Measurements from ENCODE around the gene FCN3. TPM values are rescaled to one million over a fixed set of nuclear protein-coding genes. Genes with fewer than 3 reads are reported as not detected.

The FCN3 gene
- polyA plus RNA-seq, 2 of the 4 experiments (the other 2 are of a cell fraction): not detected

DNA sequence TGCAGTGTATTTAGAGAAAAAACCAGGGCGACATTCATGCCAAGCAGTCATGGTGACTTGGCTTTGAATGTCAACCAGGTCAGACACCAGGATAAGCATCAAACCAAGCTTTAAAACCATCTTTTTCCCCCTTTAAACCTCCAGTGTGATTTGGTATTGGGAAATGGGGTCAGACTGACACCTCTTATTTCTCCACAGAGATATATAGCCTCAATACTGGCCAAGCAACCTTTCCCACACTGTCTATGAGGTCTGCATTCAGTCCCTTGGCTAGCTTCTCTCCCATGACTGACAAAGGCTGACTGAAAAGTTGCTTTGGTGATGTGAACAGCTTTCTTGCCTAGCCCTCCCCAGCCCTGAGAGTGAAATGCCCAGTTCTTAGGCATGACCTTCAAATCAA, 39.5 kb upstream of the FCN3 start:
- TF ChIP-seq RAD21 (conservative IDR thresholded peaks at IDR 0.05 in 1 of 2, IDR thresholded peaks at IDR 0.05 in 1 of 2): no peak
- no peak for TF ChIP-seq POLR2A (IDR thresholded peaks at IDR 0.05; ENCODE audit: low read length)
- TF ChIP-seq, protein P1, sequence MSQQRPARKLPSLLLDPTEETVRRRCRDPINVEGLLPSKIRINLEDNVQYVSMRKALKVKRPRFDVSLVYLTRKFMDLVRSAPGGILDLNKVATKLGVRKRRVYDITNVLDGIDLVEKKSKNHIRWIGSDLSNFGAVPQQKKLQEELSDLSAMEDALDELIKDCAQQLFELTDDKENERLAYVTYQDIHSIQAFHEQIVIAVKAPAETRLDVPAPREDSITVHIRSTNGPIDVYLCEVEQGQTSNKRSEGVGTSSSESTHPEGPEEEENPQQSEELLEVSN (IDR thresholded peaks at IDR 0.05; ENCODE audit: borderline replicate concordance, low read depth): no peak
- TF ChIP-seq, protein P2, sequence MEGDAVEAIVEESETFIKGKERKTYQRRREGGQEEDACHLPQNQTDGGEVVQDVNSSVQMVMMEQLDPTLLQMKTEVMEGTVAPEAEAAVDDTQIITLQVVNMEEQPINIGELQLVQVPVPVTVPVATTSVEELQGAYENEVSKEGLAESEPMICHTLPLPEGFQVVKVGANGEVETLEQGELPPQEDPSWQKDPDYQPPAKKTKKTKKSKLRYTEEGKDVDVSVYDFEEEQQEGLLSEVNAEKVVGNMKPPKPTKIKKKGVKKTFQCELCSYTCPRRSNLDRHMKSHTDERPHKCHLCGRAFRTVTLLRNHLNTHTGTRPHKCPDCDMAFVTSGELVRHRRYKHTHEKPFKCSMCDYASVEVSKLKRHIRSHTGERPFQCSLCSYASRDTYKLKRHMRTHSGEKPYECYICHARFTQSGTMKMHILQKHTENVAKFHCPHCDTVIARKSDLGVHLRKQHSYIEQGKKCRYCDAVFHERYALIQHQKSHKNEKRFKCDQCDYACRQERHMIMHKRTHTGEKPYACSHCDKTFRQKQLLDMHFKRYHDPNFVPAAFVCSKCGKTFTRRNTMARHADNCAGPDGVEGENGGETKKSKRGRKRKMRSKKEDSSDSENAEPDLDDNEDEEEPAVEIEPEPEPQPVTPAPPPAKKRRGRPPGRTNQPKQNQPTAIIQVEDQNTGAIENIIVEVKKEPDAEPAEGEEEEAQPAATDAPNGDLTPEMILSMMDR (IDR thresholded peaks at IDR 0.05): no peak
- TF ChIP-seq, protein P3, sequence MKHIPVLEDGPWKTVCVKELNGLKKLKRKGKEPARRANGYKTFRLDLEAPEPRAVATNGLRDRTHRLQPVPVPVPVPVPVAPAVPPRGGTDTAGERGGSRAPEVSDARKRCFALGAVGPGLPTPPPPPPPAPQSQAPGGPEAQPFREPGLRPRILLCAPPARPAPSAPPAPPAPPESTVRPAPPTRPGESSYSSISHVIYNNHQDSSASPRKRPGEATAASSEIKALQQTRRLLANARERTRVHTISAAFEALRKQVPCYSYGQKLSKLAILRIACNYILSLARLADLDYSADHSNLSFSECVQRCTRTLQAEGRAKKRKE (CRISPR knock-in tag; IDR thresholded peaks at IDR 0.05; ENCODE audit: low read depth): no peak
- TF ChIP-seq FOSL2 (IDR thresholded peaks at IDR 0.05): no peak
- TF ChIP-seq FOSL2 (CRISPR knock-in tag; IDR thresholded peaks at IDR 0.05): no peak
- TF ChIP-seq HOXB13 (CRISPR knock-in tag; IDR thresholded peaks at IDR 0.05; ENCODE audit: low read depth): no peak
- TF ChIP-seq KDM5A (IDR thresholded peaks at IDR 0.05): no peak
- no peak for TF ChIP-seq RFX5 (IDR thresholded peaks at IDR 0.05)
- TF ChIP-seq HDAC2 (IDR thresholded peaks at IDR 0.05): no peak
- TF ChIP-seq MYC (IDR thresholded peaks at IDR 0.05; ENCODE audit: borderline replicate concordance, low read length): no peak
- no peak for TF ChIP-seq NPAS2 (CRISPR knock-in tag; IDR thresholded peaks at IDR 0.05; ENCODE audit: borderline replicate concordance)
- Histone ChIP-seq H3K4me2 (no peak overlapping the region), H3K4me3 (no peak overlapping the region), H3K27ac (no peak overlapping the region), H3K4me1 (peaks cover 13% of the 10 kb centered on the region), H3K9me3 (no peaks in the 10 kb centered on the region)
- FAIRE-seq (no peak), DNase-seq (ENCODE audit: low read depth in 1 of 2, low spot score in 1 of 2) (no peak), ATAC-seq (no peak)
- CTCF ChIA-PET: interaction anchor here (1.0 to 7.9 kb wide), 8 partner anchors 10 to 255 kb away, joined by 3 to 66 read pairs (median 6); partner anchors contain the start of gene AHDC1
- 100% methylated on average over 1 of the region's 1 CpG for WGBS (ENCODE audit: missing lambda C conversion rate)
- POLR2A ChIA-PET: no interaction called here

DNA sequence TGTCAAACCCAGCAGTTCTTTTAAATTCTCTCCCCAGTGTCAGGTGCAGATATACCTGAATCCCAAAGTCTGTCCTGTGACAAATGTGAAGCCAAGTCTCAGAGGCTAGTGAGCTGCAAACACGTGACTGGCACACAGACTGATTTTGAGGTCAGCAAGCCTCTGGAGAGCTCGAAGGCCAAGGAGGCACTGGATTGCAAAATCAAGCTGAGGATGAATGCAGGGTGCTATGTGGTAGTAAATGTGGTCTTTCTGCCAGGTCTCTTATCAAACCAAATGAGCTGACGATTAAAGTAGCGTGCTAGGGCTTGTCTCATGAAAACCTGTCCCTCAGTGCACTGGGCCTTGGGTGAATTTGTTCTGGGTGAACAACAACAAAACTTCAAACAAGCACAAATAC, 38.4 kb upstream of the FCN3 start:
- H3K4me1 ChIP-seq: peaks cover 2% of the 10 kb centered on the region
- H3K4me2 ChIP-seq: no peak overlapping the region
- FAIRE-seq: no peak
- CTCF ChIA-PET: interaction anchor here (0.8 to 7.9 kb wide), 7 partner anchors 17 to 256 kb away, joined by 3 to 66 read pairs (median 5); partner anchors contain the start of gene AHDC1
- no peak overlapping the region for H3K27ac ChIP-seq
- no peaks in the 10 kb centered on the region for H3K9me3 ChIP-seq
- DNase-seq (ENCODE audit: low read depth in 1 of 2, low spot score in 1 of 2): no peak
- no peak overlapping the region for H3K4me3 ChIP-seq
- POLR2A ChIA-PET: no interaction called here
- WGBS (ENCODE audit: missing lambda C conversion rate): 95% methylated on average over 4 of the region's 4 CpGs
- no peak for ATAC-seq
- TF ChIP-seq ZNF302 (CRISPR knock-in tag; IDR thresholded peaks at IDR 0.05) (no peak), RAD21 (conservative IDR thresholded peaks at IDR 0.05 in 1 of 2, IDR thresholded peaks at IDR 0.05 in 1 of 2) (no peak), HOXA7 (CRISPR knock-in tag; IDR thresholded peaks at IDR 0.05) (no peak), EHF (CRISPR knock-in tag; IDR thresholded peaks at IDR 0.05) (no peak), HEYL (CRISPR knock-in tag; IDR thresholded peaks at IDR 0.05) (no peak), PHF8 (IDR thresholded peaks at IDR 0.05; ENCODE audit: borderline replicate concordance, low read depth) (no peak), RCOR1 (IDR thresholded peaks at IDR 0.05; ENCODE audit: low read depth, low read length) (no peak), NR3C1 (IDR thresholded peaks at IDR 0.05) (no peak), TFCP2L1 (CRISPR knock-in tag; IDR thresholded peaks at IDR 0.05) (no peak), EHMT2 (IDR thresholded peaks at IDR 0.05; ENCODE audit: low read depth) (no peak), SMC3 (IDR thresholded peaks at IDR 0.05) (no peak), KDM5A (IDR thresholded peaks at IDR 0.05) (no peak), POLR2A (IDR thresholded peaks at IDR 0.05; ENCODE audit: low read length) (no peak), CEBPB (IDR thresholded peaks at IDR 0.05) (no peak)
- TF ChIP-seq, protein P4, sequence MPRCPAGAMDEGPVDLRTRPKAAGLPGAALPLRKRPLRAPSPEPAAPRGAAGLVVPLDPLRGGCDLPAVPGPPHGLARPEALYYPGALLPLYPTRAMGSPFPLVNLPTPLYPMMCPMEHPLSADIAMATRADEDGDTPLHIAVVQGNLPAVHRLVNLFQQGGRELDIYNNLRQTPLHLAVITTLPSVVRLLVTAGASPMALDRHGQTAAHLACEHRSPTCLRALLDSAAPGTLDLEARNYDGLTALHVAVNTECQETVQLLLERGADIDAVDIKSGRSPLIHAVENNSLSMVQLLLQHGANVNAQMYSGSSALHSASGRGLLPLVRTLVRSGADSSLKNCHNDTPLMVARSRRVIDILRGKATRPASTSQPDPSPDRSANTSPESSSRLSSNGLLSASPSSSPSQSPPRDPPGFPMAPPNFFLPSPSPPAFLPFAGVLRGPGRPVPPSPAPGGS (IDR thresholded peaks at IDR 0.05): no peak
- TF ChIP-seq, protein P5, sequence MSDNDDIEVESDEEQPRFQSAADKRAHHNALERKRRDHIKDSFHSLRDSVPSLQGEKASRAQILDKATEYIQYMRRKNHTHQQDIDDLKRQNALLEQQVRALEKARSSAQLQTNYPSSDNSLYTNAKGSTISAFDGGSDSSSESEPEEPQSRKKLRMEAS (IDR thresholded peaks at IDR 0.05): no peak
- TF ChIP-seq, protein P6, sequence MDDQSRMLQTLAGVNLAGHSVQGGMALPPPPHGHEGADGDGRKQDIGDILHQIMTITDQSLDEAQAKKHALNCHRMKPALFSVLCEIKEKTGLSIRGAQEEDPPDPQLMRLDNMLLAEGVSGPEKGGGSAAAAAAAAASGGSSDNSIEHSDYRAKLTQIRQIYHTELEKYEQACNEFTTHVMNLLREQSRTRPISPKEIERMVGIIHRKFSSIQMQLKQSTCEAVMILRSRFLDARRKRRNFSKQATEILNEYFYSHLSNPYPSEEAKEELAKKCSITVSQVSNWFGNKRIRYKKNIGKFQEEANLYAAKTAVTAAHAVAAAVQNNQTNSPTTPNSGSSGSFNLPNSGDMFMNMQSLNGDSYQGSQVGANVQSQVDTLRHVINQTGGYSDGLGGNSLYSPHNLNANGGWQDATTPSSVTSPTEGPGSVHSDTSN (IDR thresholded peaks at IDR 0.05): no peak
- TF ChIP-seq, protein P3 (CRISPR knock-in tag; IDR thresholded peaks at IDR 0.05; ENCODE audit: low read depth): no peak
- TF ChIP-seq, protein P7, sequence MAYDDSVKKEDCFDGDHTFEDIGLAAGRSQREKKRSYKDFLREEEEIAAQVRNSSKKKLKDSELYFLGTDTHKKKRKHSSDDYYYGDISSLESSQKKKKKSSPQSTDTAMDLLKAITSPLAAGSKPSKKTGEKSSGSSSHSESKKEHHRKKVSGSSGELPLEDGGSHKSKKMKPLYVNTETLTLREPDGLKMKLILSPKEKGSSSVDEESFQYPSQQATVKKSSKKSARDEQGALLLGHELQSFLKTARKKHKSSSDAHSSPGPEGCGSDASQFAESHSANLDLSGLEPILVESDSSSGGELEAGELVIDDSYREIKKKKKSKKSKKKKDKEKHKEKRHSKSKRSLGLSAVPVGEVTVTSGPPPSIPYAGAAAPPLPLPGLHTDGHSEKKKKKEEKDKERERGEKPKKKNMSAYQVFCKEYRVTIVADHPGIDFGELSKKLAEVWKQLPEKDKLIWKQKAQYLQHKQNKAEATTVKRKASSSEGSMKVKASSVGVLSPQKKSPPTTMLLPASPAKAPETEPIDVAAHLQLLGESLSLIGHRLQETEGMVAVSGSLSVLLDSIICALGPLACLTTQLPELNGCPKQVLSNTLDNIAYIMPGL (CRISPR knock-in tag; IDR thresholded peaks at IDR 0.05; ENCODE audit: borderline replicate concordance): no peak

Data from A549 (cell line).